Liver (tissue), 3 donors: ENCODE results near the gene FXYD7.
"Not testable (repeated sequence)": the region's sequence is repeated elsewhere in the genome, so short reads cannot be mapped to it uniquely, and the experiment has no call there.

Source experiments
- GABPA ChIP-seq, 2 donors: IDR thresholded peaks in 1 of 2; conservative IDR thresholded peaks in 1 of 2; 2 replicates each; pipeline ENCODE4 v1.6.1; 2016; ENCODE audit warnings: antibody characterized with exemption in 2 of 2, mild to moderate bottlenecking in 1 of 2, moderate library complexity in 1 of 2
- JUND ChIP-seq, 2 donors: IDR thresholded peaks; 2 replicates each; pipeline ENCODE4 v1.6.1; 2016; ENCODE audit warnings: antibody characterized with exemption in 2 of 2
- RAD21 ChIP-seq, 2 donors: IDR thresholded peaks; 2 replicates each; pipeline ENCODE4 v1.6.1; 2016; ENCODE audit warnings: antibody characterized with exemption in 2 of 2, mild to moderate bottlenecking in 2 of 2
- SP1 ChIP-seq: IDR thresholded peaks from 2 replicates; pipeline ENCODE4 v1.6.1; 2018; ENCODE audit warnings: antibody characterized with exemption, mild to moderate bottlenecking
- TAF1 ChIP-seq: conservative IDR thresholded peaks from 2 replicates; pipeline ENCODE4 v1.6.1; 2016; ENCODE audit warnings: antibody characterized with exemption, mild to moderate bottlenecking
- YY1 ChIP-seq: IDR thresholded peaks from 2 replicates; pipeline ENCODE4 v1.6.1; 2016; ENCODE audit warnings: antibody characterized with exemption, mild to moderate bottlenecking
- TF ChIP-seq, protein P1 (sequence below): fragments of 150-350 bp; IDR thresholded peaks from 2 replicates; pipeline ENCODE4 v1.5.1; 2017; ENCODE audit warnings: improper control_type of control experiment, low read depth, low read length; ENCODE audit not compliant: missing input control
- TF ChIP-seq, protein P2 (sequence below): IDR thresholded peaks from 2 replicates; pipeline ENCODE4 v1.6.1; 2016; ENCODE audit warnings: antibody characterized with exemption, mild to moderate bottlenecking
- TF ChIP-seq, protein P3 (sequence below): IDR thresholded peaks from 2 replicates; pipeline ENCODE4 v1.6.1; 2016; ENCODE audit warnings: antibody characterized with exemption
- TF ChIP-seq, protein P4 (sequence below): IDR thresholded peaks from 2 replicates; pipeline ENCODE4 v1.6.1; 2016; ENCODE audit warnings: antibody characterized with exemption
- TF ChIP-seq, protein P5 (sequence below): IDR thresholded peaks from 2 replicates; pipeline ENCODE4 v1.6.1; 2016; ENCODE audit warnings: antibody characterized with exemption
- donor health status: healthy.
- donor health status: healthy.

DNA sequence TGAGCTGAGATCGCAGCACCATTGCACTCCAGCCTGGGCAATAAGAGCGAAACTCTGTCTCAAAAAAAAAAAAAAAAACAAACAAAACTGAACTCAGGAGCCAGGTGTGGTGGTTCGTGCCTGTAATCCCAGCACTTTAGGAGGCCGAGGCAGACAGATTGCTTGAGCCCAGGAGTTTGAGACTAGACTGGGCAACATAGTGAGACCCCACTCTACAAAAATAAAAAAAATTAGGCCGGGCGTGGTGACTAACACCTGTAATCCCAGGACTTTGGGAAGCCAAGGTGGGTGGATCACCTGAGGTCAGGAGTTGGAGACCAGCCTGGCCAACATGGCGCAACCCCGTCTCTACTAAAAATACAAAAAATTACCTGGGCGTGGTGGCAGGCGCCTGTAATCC, 41.1 kb upstream of the FXYD7 start:
- TF ChIP-seq, protein P1, sequence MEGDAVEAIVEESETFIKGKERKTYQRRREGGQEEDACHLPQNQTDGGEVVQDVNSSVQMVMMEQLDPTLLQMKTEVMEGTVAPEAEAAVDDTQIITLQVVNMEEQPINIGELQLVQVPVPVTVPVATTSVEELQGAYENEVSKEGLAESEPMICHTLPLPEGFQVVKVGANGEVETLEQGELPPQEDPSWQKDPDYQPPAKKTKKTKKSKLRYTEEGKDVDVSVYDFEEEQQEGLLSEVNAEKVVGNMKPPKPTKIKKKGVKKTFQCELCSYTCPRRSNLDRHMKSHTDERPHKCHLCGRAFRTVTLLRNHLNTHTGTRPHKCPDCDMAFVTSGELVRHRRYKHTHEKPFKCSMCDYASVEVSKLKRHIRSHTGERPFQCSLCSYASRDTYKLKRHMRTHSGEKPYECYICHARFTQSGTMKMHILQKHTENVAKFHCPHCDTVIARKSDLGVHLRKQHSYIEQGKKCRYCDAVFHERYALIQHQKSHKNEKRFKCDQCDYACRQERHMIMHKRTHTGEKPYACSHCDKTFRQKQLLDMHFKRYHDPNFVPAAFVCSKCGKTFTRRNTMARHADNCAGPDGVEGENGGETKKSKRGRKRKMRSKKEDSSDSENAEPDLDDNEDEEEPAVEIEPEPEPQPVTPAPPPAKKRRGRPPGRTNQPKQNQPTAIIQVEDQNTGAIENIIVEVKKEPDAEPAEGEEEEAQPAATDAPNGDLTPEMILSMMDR: not testable (repeated sequence)
- not testable (repeated sequence) for TF ChIP-seq SP1; RAD21 (IDR thresholded peaks at IDR 0.05); JUND (IDR thresholded peaks at IDR 0.05); GABPA (IDR thresholded peaks at IDR 0.05 in 1 of 2, conservative IDR thresholded peaks at IDR 0.05 in 1 of 2); TAF1; YY1
- TF ChIP-seq, protein P2, sequence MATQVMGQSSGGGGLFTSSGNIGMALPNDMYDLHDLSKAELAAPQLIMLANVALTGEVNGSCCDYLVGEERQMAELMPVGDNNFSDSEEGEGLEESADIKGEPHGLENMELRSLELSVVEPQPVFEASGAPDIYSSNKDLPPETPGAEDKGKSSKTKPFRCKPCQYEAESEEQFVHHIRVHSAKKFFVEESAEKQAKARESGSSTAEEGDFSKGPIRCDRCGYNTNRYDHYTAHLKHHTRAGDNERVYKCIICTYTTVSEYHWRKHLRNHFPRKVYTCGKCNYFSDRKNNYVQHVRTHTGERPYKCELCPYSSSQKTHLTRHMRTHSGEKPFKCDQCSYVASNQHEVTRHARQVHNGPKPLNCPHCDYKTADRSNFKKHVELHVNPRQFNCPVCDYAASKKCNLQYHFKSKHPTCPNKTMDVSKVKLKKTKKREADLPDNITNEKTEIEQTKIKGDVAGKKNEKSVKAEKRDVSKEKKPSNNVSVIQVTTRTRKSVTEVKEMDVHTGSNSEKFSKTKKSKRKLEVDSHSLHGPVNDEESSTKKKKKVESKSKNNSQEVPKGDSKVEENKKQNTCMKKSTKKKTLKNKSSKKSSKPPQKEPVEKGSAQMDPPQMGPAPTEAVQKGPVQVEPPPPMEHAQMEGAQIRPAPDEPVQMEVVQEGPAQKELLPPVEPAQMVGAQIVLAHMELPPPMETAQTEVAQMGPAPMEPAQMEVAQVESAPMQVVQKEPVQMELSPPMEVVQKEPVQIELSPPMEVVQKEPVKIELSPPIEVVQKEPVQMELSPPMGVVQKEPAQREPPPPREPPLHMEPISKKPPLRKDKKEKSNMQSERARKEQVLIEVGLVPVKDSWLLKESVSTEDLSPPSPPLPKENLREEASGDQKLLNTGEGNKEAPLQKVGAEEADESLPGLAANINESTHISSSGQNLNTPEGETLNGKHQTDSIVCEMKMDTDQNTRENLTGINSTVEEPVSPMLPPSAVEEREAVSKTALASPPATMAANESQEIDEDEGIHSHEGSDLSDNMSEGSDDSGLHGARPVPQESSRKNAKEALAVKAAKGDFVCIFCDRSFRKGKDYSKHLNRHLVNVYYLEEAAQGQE: not testable (repeated sequence)
- TF ChIP-seq, protein P3, sequence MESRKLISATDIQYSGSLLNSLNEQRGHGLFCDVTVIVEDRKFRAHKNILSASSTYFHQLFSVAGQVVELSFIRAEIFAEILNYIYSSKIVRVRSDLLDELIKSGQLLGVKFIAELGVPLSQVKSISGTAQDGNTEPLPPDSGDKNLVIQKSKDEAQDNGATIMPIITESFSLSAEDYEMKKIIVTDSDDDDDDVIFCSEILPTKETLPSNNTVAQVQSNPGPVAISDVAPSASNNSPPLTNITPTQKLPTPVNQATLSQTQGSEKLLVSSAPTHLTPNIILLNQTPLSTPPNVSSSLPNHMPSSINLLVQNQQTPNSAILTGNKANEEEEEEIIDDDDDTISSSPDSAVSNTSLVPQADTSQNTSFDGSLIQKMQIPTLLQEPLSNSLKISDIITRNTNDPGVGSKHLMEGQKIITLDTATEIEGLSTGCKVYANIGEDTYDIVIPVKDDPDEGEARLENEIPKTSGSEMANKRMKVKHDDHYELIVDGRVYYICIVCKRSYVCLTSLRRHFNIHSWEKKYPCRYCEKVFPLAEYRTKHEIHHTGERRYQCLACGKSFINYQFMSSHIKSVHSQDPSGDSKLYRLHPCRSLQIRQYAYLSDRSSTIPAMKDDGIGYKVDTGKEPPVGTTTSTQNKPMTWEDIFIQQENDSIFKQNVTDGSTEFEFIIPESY: not testable (repeated sequence)
- TF ChIP-seq, protein P4, sequence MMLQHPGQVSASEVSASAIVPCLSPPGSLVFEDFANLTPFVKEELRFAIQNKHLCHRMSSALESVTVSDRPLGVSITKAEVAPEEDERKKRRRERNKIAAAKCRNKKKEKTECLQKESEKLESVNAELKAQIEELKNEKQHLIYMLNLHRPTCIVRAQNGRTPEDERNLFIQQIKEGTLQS: not testable (repeated sequence)
- TF ChIP-seq, protein P5, sequence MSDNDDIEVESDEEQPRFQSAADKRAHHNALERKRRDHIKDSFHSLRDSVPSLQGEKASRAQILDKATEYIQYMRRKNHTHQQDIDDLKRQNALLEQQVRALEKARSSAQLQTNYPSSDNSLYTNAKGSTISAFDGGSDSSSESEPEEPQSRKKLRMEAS: not testable (repeated sequence)
